ENCODE results near the gene FOXL1.

The FOXL1 gene

GRCh38 chr16:86534779-86535615 lies 43.4 kb upstream of the FOXL1 start:
- Histone ChIP-seq H3K4me1 (ENCODE audit: control insufficient read depth, insufficient read depth, low read length) (no peaks in the 10 kb centered on the region), H3K4me3 (ENCODE audit: low read depth, low read length) (no peak overlapping the region), H3K36me3 (ENCODE audit: control insufficient read depth in 2 of 2, insufficient read depth in 1 of 2, low read length in 2 of 2) (peaks cover 5 to 53% of the 10 kb centered on the region in 2 experiments), H3K9me3 (ENCODE audit: control insufficient read depth, insufficient read depth, low read depth, low read length) (no peaks in the 10 kb centered on the region), H3K27ac (ENCODE audit: extremely low read depth, low read depth, low read length) (no peak overlapping the region)
- ChIA-PET CTCF (interaction anchor here (0.6 to 0.7 kb wide), 4 partner anchors 127 to 544 kb away, joined by 3 read pairs; no protein-coding TSS in a partner anchor), POLR2A (no interaction called here)
- TF ChIP-seq TCF7L2 (IDR thresholded peaks at IDR 0.05; ENCODE audit: borderline replicate concordance, low read depth, low read length) = no peak
- TF ChIP-seq BCL6B (tag by site-specific recombination; IDR thresholded peaks at IDR 0.05) = no peak
- no peak for TF ChIP-seq KLF10 (tag by site-specific recombination; IDR thresholded peaks at IDR 0.05)
- no peak for TF ChIP-seq ZEB2 (tag by site-specific recombination; IDR thresholded peaks at IDR 0.05)
- no peak for TF ChIP-seq GLIS1 (tag by site-specific recombination; IDR thresholded peaks at IDR 0.05)
- no peak for TF ChIP-seq PRDM1 (tag by site-specific recombination; IDR thresholded peaks at IDR 0.05)
- no peak for TF ChIP-seq ZNF354C (tag by site-specific recombination; IDR thresholded peaks at IDR 0.05; ENCODE audit: borderline replicate concordance, low read depth)
- no peak for TF ChIP-seq ZNF138 (tag by site-specific recombination; IDR thresholded peaks at IDR 0.05; ENCODE audit: borderline replicate concordance)
- no peak for TF ChIP-seq ZSCAN16 (tag by site-specific recombination; IDR thresholded peaks at IDR 0.05)
- TF ChIP-seq ZNF664 (tag by site-specific recombination; IDR thresholded peaks at IDR 0.05) = no peak
- no peak for TF ChIP-seq GLI2 (tag by site-specific recombination; IDR thresholded peaks at IDR 0.05; ENCODE audit: borderline replicate concordance, low read depth)
- TF ChIP-seq ZNF670 (tag by site-specific recombination; IDR thresholded peaks at IDR 0.05; ENCODE audit: low read depth) = no peak
- TF ChIP-seq ZNF248 (tag by site-specific recombination; IDR thresholded peaks at IDR 0.05) = no peak
- no peak for TF ChIP-seq SALL2 (tag by site-specific recombination; IDR thresholded peaks at IDR 0.05; ENCODE audit: borderline replicate concordance)
- no peak for TF ChIP-seq ZNF423 (tag by site-specific recombination; IDR thresholded peaks at IDR 0.05)
- no peak for TF ChIP-seq IKZF3 (tag by site-specific recombination; IDR thresholded peaks at IDR 0.05)
- no peak for TF ChIP-seq ZNF560 (tag by site-specific recombination; IDR thresholded peaks at IDR 0.05; ENCODE audit: borderline replicate concordance)
- no peak for TF ChIP-seq SP7 (tag by site-specific recombination; IDR thresholded peaks at IDR 0.05)
- TF ChIP-seq ZNF558 (tag by site-specific recombination; IDR thresholded peaks at IDR 0.05) = no peak
- no peak for TF ChIP-seq KLF9 (tag by site-specific recombination; IDR thresholded peaks at IDR 0.05; ENCODE audit: low read depth)

GRCh38 chr16:86536621-86537020 lies 41.7 kb upstream of the FOXL1 start:
- Histone ChIP-seq H3K27ac (ENCODE audit: extremely low read depth, low read depth, low read length) (no peak overlapping the region), H3K4me3 (ENCODE audit: low read depth, low read length) (no peak overlapping the region), H3K4me1 (ENCODE audit: control insufficient read depth, insufficient read depth, low read length) (no peaks in the 10 kb centered on the region), H3K36me3 (ENCODE audit: control insufficient read depth in 2 of 2, insufficient read depth in 1 of 2, low read length in 2 of 2) (peaks cover 5 to 70% of the 10 kb centered on the region in 2 experiments), H3K9me3 (ENCODE audit: control insufficient read depth, insufficient read depth, low read depth, low read length) (no peaks in the 10 kb centered on the region)
- CTCF ChIA-PET = interaction anchor here (1.0 kb wide), 1 partner anchor 16 kb away, joined by 3 read pairs; no protein-coding TSS in a partner anchor
- TF ChIP-seq ZBTB20 (tag by site-specific recombination; IDR thresholded peaks at IDR 0.05) (no peak), ZNF514 (tag by site-specific recombination; IDR thresholded peaks at IDR 0.05) (no peak), KLF8 (tag by site-specific recombination; IDR thresholded peaks at IDR 0.05) (no peak), ZNF776 (tag by site-specific recombination; IDR thresholded peaks at IDR 0.05; ENCODE audit: borderline replicate concordance) (no peak), TSHZ1 (tag by site-specific recombination; IDR thresholded peaks at IDR 0.05; ENCODE audit: borderline replicate concordance) (no peak), SP3 (tag by site-specific recombination; IDR thresholded peaks at IDR 0.05) (no peak), ZNF433 (tag by site-specific recombination; IDR thresholded peaks at IDR 0.05; ENCODE audit: low read depth) (no peak), ZNF837 (tag by site-specific recombination; IDR thresholded peaks at IDR 0.05) (no peak), GLI4 (tag by site-specific recombination; IDR thresholded peaks at IDR 0.05) (no peak), ZSCAN18 (tag by site-specific recombination; IDR thresholded peaks at IDR 0.05) (no peak)
- POLR2A ChIA-PET = no interaction called here

Measured in HEK293 (cell line).